Activated naive CD4-positive, alpha-beta T cell treated with anti-CD3 and anti-CD28 coated beads for 36 hours (primary cell): ENCODE data around the gene CDCP1. TPM values are rescaled to one million over a fixed set of nuclear protein-coding genes. Genes with fewer than 3 reads are reported as not detected.

ENCODE experiments used
- CTCF ChIA-PET: fragments of 350-600 bp; sonication (Branson Sonifier 250); formaldehyde crosslinking; loops from one replicate; lab custom pipeline; 2021; ENCODE audit warnings: antibody characterized with exemption; lab: Charles Lee
- DNase-seq: peaks from one replicate; pipeline ENCODE4 v3.0.0-alpha.2; 2020
- H3K27ac Mint-ChIP-seq: one replicate; pipeline ENCODE4 v1.8.0; 2021; ENCODE audit warnings: mild to moderate bottlenecking, mixed read lengths
- H3K27me3 Mint-ChIP-seq: one replicate; pipeline ENCODE4 v1.8.0; 2021; ENCODE audit warnings: low read depth, mixed read lengths
- H3K36me3 Mint-ChIP-seq: one replicate; pipeline ENCODE4 v1.8.0; 2021; ENCODE audit warnings: low read depth, mixed read lengths
- H3K4me1 Mint-ChIP-seq: one replicate; pipeline ENCODE4 v1.8.0; 2021; ENCODE audit warnings: low read depth, mixed read lengths
- H3K4me3 Mint-ChIP-seq: one replicate; pipeline ENCODE4 v1.8.0; 2021; ENCODE audit warnings: mild to moderate bottlenecking, moderate library complexity, mixed read lengths
- H3K9me3 Mint-ChIP-seq: one replicate; pipeline ENCODE4 v1.8.0; 2021; ENCODE audit warnings: mixed read lengths
- intact Hi-C: fragments of 100-400 bp; cut with micrococcal nuclease; formaldehyde crosslinking; loops from one replicate; pipeline ENCODE4 v1.15.1; 2023
- total RNA-seq, 2 experiments: library from RNA; stranded (reverse); gene quantifications; one replicate each; pipeline ENCODE4 v1.2.3, GENCODE V29; 2021

Gene CDCP1
- total RNA-seq, 2 experiments from 2014 or later, result 0.41 to 0.59 TPM

DNA sequence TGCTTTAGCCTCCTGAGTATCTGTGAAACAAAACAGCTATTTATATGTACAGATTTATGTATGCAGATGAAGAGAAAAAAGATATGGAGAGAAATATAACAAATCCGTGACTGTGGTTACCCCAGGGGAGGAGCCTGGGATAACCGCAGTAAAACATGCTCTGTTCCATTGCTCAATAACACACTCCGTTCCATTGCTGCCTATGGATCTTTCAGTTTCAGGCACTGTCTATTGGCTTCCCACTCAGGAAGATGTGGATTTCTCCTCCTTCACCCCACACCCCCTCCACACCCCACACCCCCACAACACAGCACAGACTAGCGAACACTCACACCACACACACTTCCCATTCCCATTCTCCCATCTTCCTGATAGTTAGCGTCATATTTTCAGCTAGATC is 47.9 kb downstream of the CDCP1 start:
- DNase-seq, result no peak
- Mint-ChIP-seq H3K9me3 (no peaks in the 10 kb centered on the region), H3K4me1 (peaks cover 7% of the 10 kb centered on the region), H3K4me3 (no peak overlapping the region), H3K36me3 (no peaks in the 10 kb centered on the region), H3K27ac (no peak overlapping the region), H3K27me3 (peaks cover 7% of the 10 kb centered on the region)
- CTCF ChIA-PET, result interaction anchor here (1.3 to 1.6 kb wide), 2 partner anchors 57 to 112 kb away, joined by 3 to 8 read pairs; no protein-coding TSS in a partner anchor
- intact Hi-C loops, result no loop called here

DNA sequence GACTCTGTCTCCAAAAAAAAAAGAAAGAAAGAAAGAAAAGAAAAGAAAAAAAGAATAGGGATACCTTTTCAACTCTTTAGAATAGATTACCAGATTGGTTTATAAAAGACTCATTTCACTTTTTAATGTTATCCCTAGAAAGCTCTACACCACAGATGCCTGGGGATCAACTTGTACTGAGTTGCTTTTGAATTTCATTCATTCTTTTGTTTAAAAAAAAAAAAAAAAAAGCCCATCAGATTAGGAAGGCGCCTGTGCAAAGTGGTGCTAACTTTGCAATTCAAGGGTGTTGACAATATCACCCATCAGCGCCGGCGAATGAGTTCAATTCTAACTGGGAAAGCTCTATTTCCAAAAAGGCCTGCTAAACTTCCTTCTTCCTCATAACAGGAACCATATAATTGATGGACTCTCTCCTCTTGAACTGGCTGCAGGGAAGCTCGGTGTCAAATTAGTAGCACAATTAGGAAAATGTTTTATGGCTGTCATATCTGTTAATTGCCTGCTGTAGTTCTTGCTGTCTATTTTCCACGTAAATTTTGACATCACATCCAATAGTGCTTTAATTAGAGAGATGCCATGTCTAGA is 48.8 kb downstream of the CDCP1 start:
- intact Hi-C loops, result no loop called here
- H3K27me3 Mint-ChIP-seq, result peaks cover 3% of the 10 kb centered on the region
- H3K36me3 Mint-ChIP-seq, result no peaks in the 10 kb centered on the region
- peaks cover 5% of the 10 kb centered on the region for H3K4me1 Mint-ChIP-seq
- no peak for DNase-seq
- CTCF ChIA-PET, result interaction anchor here (1.2 to 1.6 kb wide), 2 partner anchors 50 to 113 kb away, joined by 3 to 8 read pairs; no protein-coding TSS in a partner anchor
- H3K9me3 Mint-ChIP-seq, result no peaks in the 10 kb centered on the region
- H3K4me3 Mint-ChIP-seq, result no peak overlapping the region
- H3K27ac Mint-ChIP-seq, result no peak overlapping the region

DNA sequence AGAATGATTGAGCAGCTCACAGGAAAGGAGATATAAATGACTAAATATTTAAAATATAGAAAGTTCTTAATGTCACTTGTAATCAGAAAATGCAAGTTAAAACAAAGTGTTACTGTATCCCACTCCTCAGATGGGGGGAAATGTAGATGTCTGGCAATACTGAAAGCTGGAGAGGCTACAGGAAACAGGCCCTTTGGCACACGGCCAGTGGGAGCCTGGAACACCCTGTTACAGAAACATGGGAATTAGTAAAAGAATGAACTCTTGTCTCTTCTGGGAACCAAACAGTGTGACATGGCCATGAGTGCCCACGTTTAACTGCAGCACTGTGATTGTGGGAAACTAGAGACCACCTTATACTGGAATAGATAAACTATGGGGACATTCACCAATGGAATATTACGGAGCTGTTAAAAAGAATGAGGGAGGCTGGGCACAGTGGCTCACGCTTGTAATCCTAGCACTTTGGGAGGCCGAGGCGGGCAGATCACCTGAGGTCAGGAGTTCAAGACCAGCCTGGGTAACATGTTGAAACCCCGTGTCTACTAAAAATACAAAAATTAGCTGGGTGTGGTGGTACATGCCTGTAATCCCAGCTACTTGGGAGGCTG is 50.2 kb downstream of the CDCP1 start:
- intact Hi-C loops, result no loop called here
- DNase-seq, result no peak
- H3K4me3 Mint-ChIP-seq, result no peak overlapping the region
- peaks cover 2% of the 10 kb centered on the region for H3K4me1 Mint-ChIP-seq
- CTCF ChIA-PET, result interaction anchor here (0.6 to 1.2 kb wide), 3 partner anchors 49 to 114 kb away, joined by 3 read pairs; no protein-coding TSS in a partner anchor
- no peaks in the 10 kb centered on the region for H3K36me3 Mint-ChIP-seq
- H3K27me3 Mint-ChIP-seq, result peaks cover 3% of the 10 kb centered on the region
- no peaks in the 10 kb centered on the region for H3K9me3 Mint-ChIP-seq
- H3K27ac Mint-ChIP-seq, result no peak overlapping the region

DNA sequence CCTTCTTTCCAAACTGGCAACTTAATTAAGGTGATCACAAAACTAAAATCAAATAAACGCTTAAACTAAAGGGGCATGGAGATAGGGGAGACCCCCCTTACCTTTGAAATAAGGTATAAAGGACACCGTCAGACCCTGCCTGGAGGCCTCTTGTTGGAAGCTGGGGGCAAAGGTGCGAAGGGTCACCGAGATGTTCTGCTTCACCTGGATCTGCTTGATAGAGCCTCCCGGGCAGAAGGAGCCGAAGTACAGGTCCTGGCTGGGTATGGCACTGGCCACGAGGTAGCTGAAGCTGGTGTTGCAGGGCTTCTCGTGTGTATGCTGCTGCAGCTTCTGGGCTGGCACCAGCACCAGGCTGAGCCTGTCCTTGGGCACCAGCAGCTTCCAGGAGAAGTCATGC is 53.0 kb downstream of the CDCP1 start:
- peaks cover 5% of the 10 kb centered on the region for H3K4me1 Mint-ChIP-seq
- H3K27me3 Mint-ChIP-seq, result no peaks in the 10 kb centered on the region
- no peak overlapping the region for H3K4me3 Mint-ChIP-seq
- H3K36me3 Mint-ChIP-seq, result no peaks in the 10 kb centered on the region
- no peaks in the 10 kb centered on the region for H3K9me3 Mint-ChIP-seq
- CTCF ChIA-PET, result no interaction called here
- intact Hi-C loops, result no loop called here
- no peak for DNase-seq
- H3K27ac Mint-ChIP-seq, result no peak overlapping the region

GRCh38 chr3:45092132-45093031 is 53.8 kb downstream of the CDCP1 start:
- DNase-seq, result no peak
- H3K27me3 Mint-ChIP-seq, result no peaks in the 10 kb centered on the region
- H3K4me3 Mint-ChIP-seq, result no peak overlapping the region
- intact Hi-C loops, result no loop called here
- no peak overlapping the region for H3K27ac Mint-ChIP-seq
- H3K4me1 Mint-ChIP-seq, result peaks cover 5% of the 10 kb centered on the region
- no peaks in the 10 kb centered on the region for H3K36me3 Mint-ChIP-seq
- CTCF ChIA-PET, result no interaction called here
- no peaks in the 10 kb centered on the region for H3K9me3 Mint-ChIP-seq

DNA sequence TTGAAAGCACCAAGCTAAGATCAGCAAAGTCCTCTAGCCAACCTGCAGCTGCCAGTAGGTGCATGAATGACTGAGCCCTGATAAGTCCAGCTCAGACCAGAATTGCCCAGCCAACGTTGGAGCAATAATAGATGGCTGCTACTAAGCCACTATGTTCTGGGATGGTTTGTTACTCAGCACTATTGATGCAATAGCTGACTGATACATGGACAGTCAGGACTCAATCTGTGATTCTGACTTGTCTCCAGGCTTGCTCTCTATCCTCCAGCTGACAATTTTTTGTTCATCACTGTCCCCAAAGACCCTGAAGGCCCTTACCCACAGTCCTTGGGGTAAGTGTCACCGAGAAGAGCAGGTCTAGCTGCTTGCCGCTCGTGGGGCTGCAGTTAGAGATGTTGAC is 55.3 kb downstream of the CDCP1 start:
- CTCF ChIA-PET, result no interaction called here
- Mint-ChIP-seq H3K9me3 (no peaks in the 10 kb centered on the region), H3K27me3 (no peaks in the 10 kb centered on the region), H3K4me1 (peaks cover 5% of the 10 kb centered on the region), H3K27ac (no peak overlapping the region), H3K4me3 (no peak overlapping the region), H3K36me3 (no peaks in the 10 kb centered on the region)
- intact Hi-C loops, result no loop called here
- no peak for DNase-seq

- Mint-ChIP-seq H3K27me3 (no peaks in the 10 kb centered on the region), H3K9me3 (no peaks in the 10 kb centered on the region), H3K4me1 (peaks cover 5% of the 10 kb centered on the region), H3K27ac (no peak overlapping the region), H3K4me3 (no peak overlapping the region), H3K36me3 (no peaks in the 10 kb centered on the region)
- intact Hi-C loops, result no loop called here
- CTCF ChIA-PET, result no interaction called here
- DNase-seq, result no peak
These were observed 57.4 kb downstream of the CDCP1 start for GRCh38 chr3:45088543-45089358.

DNA sequence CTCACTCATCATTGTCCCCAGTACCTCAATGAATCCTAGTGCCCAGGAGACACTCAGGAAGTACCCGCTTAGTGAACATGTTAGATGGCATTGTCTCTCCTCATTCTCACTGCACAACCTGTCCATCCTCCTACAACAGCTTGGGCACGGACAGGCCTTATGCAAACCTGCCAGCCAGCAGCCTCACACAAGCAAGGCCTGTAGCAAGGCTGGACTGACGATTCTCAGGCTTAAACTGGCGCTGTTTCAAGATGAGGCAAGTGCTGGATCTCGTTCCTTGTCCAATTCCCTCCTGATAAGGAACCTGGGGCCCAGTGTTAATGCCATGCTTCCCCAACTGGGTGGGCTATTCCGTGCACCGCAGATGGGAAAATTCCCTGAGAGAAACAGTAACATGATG is 59.0 kb downstream of the CDCP1 start:
- H3K4me3 Mint-ChIP-seq, result no peak overlapping the region
- DNase-seq, result no peak
- intact Hi-C loops, result no loop called here
- no peaks in the 10 kb centered on the region for H3K9me3 Mint-ChIP-seq
- no peaks in the 10 kb centered on the region for H3K27me3 Mint-ChIP-seq
- no peaks in the 10 kb centered on the region for H3K36me3 Mint-ChIP-seq
- peaks cover 5% of the 10 kb centered on the region for H3K4me1 Mint-ChIP-seq
- no peak overlapping the region for H3K27ac Mint-ChIP-seq
- CTCF ChIA-PET, result interaction anchor here (0.9 kb wide), 1 partner anchor 46 kb away, joined by 3 read pairs; no protein-coding TSS in a partner anchor

DNA sequence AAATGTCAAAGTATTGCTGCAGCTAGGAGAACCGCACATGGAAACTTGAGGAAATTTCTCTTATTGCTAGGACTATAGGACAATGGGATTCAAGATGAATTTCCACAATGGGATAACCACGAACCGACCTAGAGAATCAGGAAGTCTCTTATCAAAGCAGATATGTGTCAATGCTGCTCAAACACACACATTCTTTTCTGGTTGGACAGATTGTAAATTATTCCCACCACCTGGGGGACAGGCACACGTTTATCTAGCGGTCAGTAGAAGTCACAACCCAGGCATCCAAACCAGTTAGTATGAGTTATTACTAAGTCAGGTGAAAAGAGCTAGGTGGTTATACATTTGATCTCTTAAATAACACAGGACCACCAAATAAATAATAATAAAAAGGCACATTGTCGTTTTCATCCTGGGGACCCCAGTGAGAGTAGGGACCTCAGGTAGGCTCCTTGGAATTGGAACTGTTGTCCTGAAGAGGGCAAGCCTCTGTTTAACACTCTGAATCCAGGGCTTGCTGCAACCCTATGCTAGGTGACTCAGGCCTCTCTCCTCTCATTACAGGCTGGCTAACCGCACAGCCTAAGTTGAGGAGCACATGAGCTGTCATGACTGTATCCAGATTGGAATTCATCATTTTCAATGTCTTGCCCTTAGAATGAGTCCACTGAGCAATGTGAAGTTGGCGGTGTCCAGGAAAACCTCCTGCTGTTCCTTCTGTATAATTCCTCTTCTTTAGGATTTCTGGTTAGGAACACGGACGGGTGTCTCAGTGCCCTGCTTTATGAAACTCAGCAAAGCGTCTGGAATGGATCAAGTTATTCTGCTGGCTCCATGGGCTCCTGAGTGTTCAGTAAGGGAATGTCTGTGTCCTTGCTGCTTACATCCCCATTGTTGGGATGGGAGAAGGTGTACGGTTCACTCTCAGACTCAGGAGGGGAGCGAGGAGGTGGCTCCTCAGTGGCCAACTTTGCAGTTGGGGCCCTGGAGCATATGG is 61.1 kb downstream of the CDCP1 start:
- DNase-seq, result no peak
- Mint-ChIP-seq H3K36me3 (no peaks in the 10 kb centered on the region), H3K9me3 (peaks cover 2% of the 10 kb centered on the region), H3K4me3 (no peak overlapping the region), H3K27ac (no peak overlapping the region), H3K4me1 (peaks cover 5% of the 10 kb centered on the region), H3K27me3 (no peaks in the 10 kb centered on the region)
- intact Hi-C loops, result no loop called here
- CTCF ChIA-PET, result no interaction called here

DNA sequence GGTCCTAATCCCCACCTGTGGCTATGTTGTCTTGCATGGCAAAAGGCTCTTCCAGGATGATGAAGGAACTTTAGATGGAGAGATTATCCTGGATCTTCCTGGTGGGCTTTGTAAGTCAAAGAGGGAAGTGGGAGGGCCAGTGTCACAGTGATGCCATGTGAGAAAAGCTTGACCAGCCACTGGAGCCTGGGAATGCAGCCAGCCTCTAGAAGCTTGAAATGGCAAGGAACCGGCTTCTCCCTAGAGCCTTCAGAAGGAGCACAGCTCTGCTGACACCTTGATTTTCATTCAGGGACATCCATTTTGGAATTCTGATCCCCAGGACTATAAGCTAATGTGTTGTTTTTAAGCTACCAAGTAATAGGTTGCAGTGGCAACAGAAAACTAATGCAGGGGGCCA is 61.8 kb downstream of the CDCP1 start:
- Mint-ChIP-seq H3K4me3 (no peak overlapping the region), H3K9me3 (peaks cover 2% of the 10 kb centered on the region), H3K27me3 (no peaks in the 10 kb centered on the region), H3K36me3 (no peaks in the 10 kb centered on the region), H3K27ac (no peak overlapping the region), H3K4me1 (peaks cover 5% of the 10 kb centered on the region)
- intact Hi-C loops, result no loop called here
- DNase-seq, result no peak
- CTCF ChIA-PET, result no interaction called here

- intact Hi-C loops, result no loop called here
- Mint-ChIP-seq H3K27ac (no peak overlapping the region), H3K4me1 (no peaks in the 10 kb centered on the region), H3K4me3 (no peak overlapping the region), H3K9me3 (peaks cover 2% of the 10 kb centered on the region), H3K27me3 (no peaks in the 10 kb centered on the region), H3K36me3 (no peaks in the 10 kb centered on the region)
- DNase-seq, result no peak
- CTCF ChIA-PET, result no interaction called here
These were observed 63.2 kb downstream of the CDCP1 start for GRCh38 chr3:45083023-45083422.
